ENCODE measurements around the gene MADD.

GRCh38 chr11:47317064-47317828, 47.3 kb downstream of the MADD start:
- TF ChIP-seq CTCF (IDR thresholded peaks at IDR 0.05) (no peak), POLR2A (IDR thresholded peaks at IDR 0.05) (no peak)

Data from right lobe of liver (tissue), 4 donors.